SIG-M5 (cell line): ENCODE measurements around the gene KDM4D.
"Not testable (repeated sequence)": the region's sequence is repeated elsewhere in the genome, so short reads cannot be mapped to it uniquely, and the experiment has no call there.

Source experiments
- DNase-seq: peaks from one replicate; lab custom pipeline; 2025; lab: John Stamatoyannopoulos, UW

Gene KDM4D

GRCh38 chr11:95033051-95033450 lies 59.5 kb downstream of the KDM4D start:
- DNase-seq: no peak

GRCh38 chr11:95035316-95035715 lies 61.8 kb downstream of the KDM4D start:
- DNase-seq: no peak

GRCh38 chr11:95037356-95038035 lies 64.0 kb downstream of the KDM4D start:
- DNase-seq: not testable (repeated sequence)

GRCh38 chr11:95042239-95042638 lies 68.7 kb downstream of the KDM4D start:
- no peak for DNase-seq

DNA sequence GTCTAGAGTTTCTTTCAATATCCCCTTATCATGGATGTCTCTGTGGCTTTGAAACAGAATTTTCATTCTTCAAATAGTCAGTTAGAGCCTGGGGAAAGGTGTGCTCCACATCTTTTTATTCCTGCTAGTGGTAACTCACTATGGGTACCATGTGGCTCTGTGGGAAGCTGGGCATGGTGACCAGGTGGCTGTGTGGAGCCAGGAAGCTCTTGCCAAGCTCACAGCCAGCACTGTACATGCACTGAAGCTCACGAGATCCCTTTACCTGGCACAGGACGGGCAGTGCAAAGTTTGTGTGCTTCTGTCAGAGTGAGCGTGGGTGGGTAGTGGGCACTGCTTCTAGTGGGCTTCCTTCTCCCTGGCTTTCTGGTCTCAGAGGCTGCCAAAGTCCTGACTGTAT lies 69.4 kb downstream of the KDM4D start:
- DNase-seq: no peak

DNA sequence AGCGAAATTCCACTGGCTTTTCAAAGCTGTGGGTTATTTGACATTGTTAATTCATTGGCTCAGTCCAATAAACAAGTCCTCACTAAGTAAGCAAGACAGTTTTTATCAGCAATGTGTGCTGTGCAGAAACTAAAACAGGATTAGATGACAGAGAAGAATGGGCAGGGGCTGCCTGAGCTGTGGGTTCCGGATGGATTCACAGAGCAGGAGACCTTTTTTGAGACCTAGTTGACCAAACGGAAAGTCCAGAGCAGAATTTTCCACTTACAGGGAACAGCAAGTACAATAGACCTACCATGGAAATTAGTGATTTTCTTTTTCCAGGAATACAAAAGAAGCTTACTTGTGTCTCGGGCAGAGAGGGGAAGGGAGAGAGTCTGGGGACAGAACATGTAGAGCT lies 70.5 kb downstream of the KDM4D start:
- no peak for DNase-seq

- DNase-seq: no peak
Observed at GRCh38 chr11:95045812-95046211, 72.3 kb downstream of the KDM4D start.
